GM23248 (cell line): Measurements from ENCODE around the gene XPO4. TPM values are rescaled to one million over a fixed set of nuclear protein-coding genes. Genes with fewer than 3 reads are reported as not detected.

ENCODE experiments used
- DNase-seq: peaks from one replicate; pipeline ENCODE4 v3.0.0-alpha.2; 2015
- H2AFZ ChIP-seq: fragments of 200-600 bp; sonication (generic); 2 replicates; pipeline ENCODE4 v1.6.1; 2016; ENCODE audit warnings: antibody characterized with exemption
- H3F3A ChIP-seq: fragments of 200-600 bp; sonication (generic); 2 replicates; pipeline ENCODE4 v1.6.1; 2016; ENCODE audit warnings: mild to moderate bottlenecking, antibody characterized with exemption, mixed run types; ENCODE audit not compliant: insufficient read depth
- H3K27ac ChIP-seq: fragments of 200-600 bp; sonication (generic); 2 replicates; pipeline ENCODE4 v1.5.1; 2016; ENCODE audit warnings: mild to moderate bottlenecking
- H3K27me3 ChIP-seq: fragments of 200-600 bp; sonication (generic); replicated peaks from 2 replicates; pipeline ENCODE4 v1.6.1; 2016; ENCODE audit warnings: mild to moderate bottlenecking; ENCODE audit not compliant: insufficient read depth
- H3K36me3 ChIP-seq: fragments of 200-600 bp; sonication (generic); 2 replicates; pipeline ENCODE4 v1.6.1; 2016; ENCODE audit warnings: low read depth, mild to moderate bottlenecking
- H3K4me1 ChIP-seq: fragments of 200-600 bp; sonication (generic); 2 replicates; pipeline ENCODE4 v1.6.1; 2016; ENCODE audit warnings: mild to moderate bottlenecking; ENCODE audit not compliant: insufficient read depth
- H3K4me2 ChIP-seq: fragments of 200-600 bp; sonication (generic); one replicate; pipeline ENCODE4 v1.6.1; 2016; ENCODE audit warnings: mild to moderate bottlenecking; ENCODE audit not compliant: unreplicated experiment
- H3K4me3 ChIP-seq: fragments of 200-600 bp; sonication (generic); 2 replicates; pipeline ENCODE4 v1.5.1; 2016; ENCODE audit warnings: mild to moderate bottlenecking
- H3K79me2 ChIP-seq: fragments of 200-600 bp; sonication (generic); 2 replicates; pipeline ENCODE4 v1.6.1; 2016; ENCODE audit warnings: mild to moderate bottlenecking; ENCODE audit not compliant: insufficient read depth
- H3K9ac ChIP-seq: fragments of 200-600 bp; sonication (generic); 2 replicates; pipeline ENCODE4 v1.6.1; 2016; ENCODE audit warnings: mild to moderate bottlenecking
- H3K9me2 ChIP-seq: fragments of 200-600 bp; sonication (generic); 2 replicates; pipeline ENCODE4 v1.6.1; 2016; ENCODE audit warnings: mixed run types, mild to moderate bottlenecking, moderate library complexity; ENCODE audit not compliant: insufficient read depth
- H3K9me3 ChIP-seq: fragments of 200-600 bp; sonication (generic); one replicate; pipeline ENCODE4 v1.6.1; 2017; ENCODE audit warnings: low read depth
- H4K20me1 ChIP-seq: fragments of 200-600 bp; sonication (generic); 2 replicates; pipeline ENCODE4 v1.6.0; 2016; ENCODE audit not compliant: insufficient read depth
- EZH2 ChIP-seq: fragments of 200-600 bp; sonication (generic); IDR thresholded peaks from 2 replicates; pipeline ENCODE4 v1.6.1; 2018; ENCODE audit warnings: antibody characterized with exemption, mild to moderate bottlenecking; ENCODE audit not compliant: insufficient read depth, poor library complexity, severe bottlenecking
- EZH2phosphoT487 ChIP-seq: fragments of 200-600 bp; sonication (generic); IDR thresholded peaks from 2 replicates; pipeline ENCODE4 v1.6.1; 2018; ENCODE audit warnings: antibody characterized with exemption, moderate library complexity, mild to moderate bottlenecking, low read depth; ENCODE audit not compliant: insufficient read depth
- WGBS, 2 experiments: methylation state at CpG; one replicate each; pipeline ENCODE4 v1.1.6; 2015 to 2017; ENCODE audit warnings: low lambda C conversion rate in 2 of 2, low coverage in 1 of 2; ENCODE audit errors: missing lambda C conversion rate in 2 of 2; 5-methylcytosine and 5-hydroxymethylcytosine counted together
- in situ Hi-C: fragments of 300-500 bp; cut with MboI; formaldehyde crosslinking; loops from 2 replicates; pipeline ENCODE4 v1.15.0; 2020
- polyA plus RNA-seq: library from polyadenylated mRNA; unstranded; fragments of >200 nt; fragmentation: Nextera tagmentation; extraction: Ambion mirVana; gene quantifications from 2 replicates; pipeline ENCODE4 v1.2.1, GENCODE V29; 2016
- total RNA-seq: library from RNA; depleted of rRNA; stranded (reverse); fragments of >200 nt; shearing (Covaris generic); gene quantifications from 2 replicates; pipeline ENCODE4 v1.2.3, GENCODE V29; 2014

Gene XPO4
- total and polyA plus RNA-seq, 2 experiments from 2014 or later = 4.9 to 15.0 TPM

DNA sequence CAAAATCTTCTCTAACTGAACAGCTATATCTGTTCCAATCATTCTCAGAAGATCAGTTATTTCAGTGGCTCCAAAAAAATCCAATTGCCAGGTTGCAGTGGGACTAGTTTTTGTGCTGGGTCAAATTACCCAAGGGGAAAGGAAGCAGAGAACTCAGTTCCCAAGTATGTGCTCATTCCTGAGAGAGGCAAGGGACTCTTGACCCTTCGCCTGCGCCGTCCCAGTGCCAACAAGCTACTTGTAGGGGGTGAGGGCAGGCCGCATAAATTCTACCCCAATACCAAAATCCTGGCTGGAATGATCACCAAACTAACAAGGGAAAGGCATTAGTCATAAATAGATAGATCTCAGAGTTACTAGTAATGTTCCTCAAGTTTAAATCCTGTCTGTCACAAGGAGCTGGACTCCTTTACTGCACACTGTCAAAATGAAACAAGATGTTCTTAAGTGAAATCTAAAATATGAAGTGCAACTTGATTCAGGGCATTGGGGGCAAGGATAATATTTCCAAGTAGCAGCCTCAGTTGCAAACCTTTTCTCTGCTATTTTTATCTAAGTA, 50.6 kb downstream of the XPO4 start:
- no peaks in the 10 kb centered on the region for H3K27me3 ChIP-seq
- no peaks in the 10 kb centered on the region for H3F3A ChIP-seq
- in situ Hi-C loops = no loop called here
- no peak overlapping the region for H2AFZ ChIP-seq
- no peak overlapping the region for H3K27ac ChIP-seq
- no peaks in the 10 kb centered on the region for H3K79me2 ChIP-seq
- no peaks in the 10 kb centered on the region for H3K36me3 ChIP-seq
- no peak for DNase-seq
- no peaks in the 10 kb centered on the region for H4K20me1 ChIP-seq
- H3K4me3 ChIP-seq = no peak overlapping the region
- no peaks in the 10 kb centered on the region for H3K9me3 ChIP-seq
- H3K4me2 ChIP-seq = no peak overlapping the region
- H3K4me1 ChIP-seq = no peaks in the 10 kb centered on the region
- 98% methylated on average over 4 of the region's 4 CpGs for WGBS, 2 experiments
- H3K9ac ChIP-seq = no peak overlapping the region
- TF ChIP-seq EZH2phosphoT487 = no peak
- TF ChIP-seq EZH2 = no peak
- H3K9me2 ChIP-seq = no peaks in the 10 kb centered on the region

DNA sequence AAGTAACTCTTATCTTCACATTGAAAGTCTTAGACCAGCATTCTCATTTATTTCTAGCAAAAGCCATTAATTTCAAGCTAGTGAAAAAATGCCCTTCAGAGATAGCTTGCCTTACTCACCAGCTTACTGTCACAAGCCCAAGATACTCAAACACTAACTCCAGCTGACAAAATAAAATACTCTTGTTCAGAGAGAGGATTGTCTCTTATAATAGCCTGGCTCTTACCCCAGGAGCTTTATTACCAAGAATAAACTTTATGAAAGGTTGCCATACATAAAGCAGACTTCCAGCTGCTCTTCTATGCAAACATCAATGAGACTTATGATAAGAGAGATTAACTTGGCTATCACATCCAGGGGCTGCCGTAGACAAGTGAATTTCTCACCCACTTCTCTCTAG, 53.6 kb downstream of the XPO4 start:
- H3K4me3 ChIP-seq = no peak overlapping the region
- H3K36me3 ChIP-seq = no peaks in the 10 kb centered on the region
- H3K9me3 ChIP-seq = no peaks in the 10 kb centered on the region
- no peaks in the 10 kb centered on the region for H3K9me2 ChIP-seq
- DNase-seq = no peak
- no peak overlapping the region for H2AFZ ChIP-seq
- H3K4me2 ChIP-seq = no peak overlapping the region
- in situ Hi-C loops = loop anchor here (25.0 kb wide), 1 partner anchor 662 kb away; the partner anchor contains the start of gene GJB2
- peaks cover 20% of the 10 kb centered on the region; the same call in 1 of the 2 replicates for H3K79me2 ChIP-seq
- no peaks in the 10 kb centered on the region for H3K4me1 ChIP-seq
- TF ChIP-seq EZH2phosphoT487 = no peak
- no peak for TF ChIP-seq EZH2
- no peaks in the 10 kb centered on the region for H3K27me3 ChIP-seq
- H3F3A ChIP-seq = no peaks in the 10 kb centered on the region
- 93 to 97% methylated on average over 1 of the region's 1 CpG for WGBS, 2 experiments
- H3K27ac ChIP-seq = no peak overlapping the region
- no peak overlapping the region for H3K9ac ChIP-seq
- H4K20me1 ChIP-seq = no peaks in the 10 kb centered on the region

DNA sequence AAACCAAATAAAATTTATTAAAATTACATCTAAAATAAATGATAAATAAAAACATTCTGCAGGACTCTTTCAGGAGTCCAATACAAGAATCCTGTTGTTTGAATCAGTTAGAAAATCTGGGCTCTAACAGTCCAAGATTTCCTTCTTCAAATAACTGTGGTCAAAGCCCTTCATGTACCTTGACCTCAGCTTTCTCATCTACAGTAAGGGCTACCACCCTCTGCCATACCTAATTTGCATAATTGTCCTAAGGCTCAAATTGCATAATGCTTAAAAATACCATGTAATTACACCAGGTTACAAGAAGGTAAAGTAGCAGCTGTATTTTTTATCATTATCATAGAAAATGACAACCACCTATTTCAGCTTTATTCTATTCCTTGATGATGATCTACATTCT, 54.3 kb downstream of the XPO4 start:
- H3K27me3 ChIP-seq = no peaks in the 10 kb centered on the region
- no peak overlapping the region for H3K27ac ChIP-seq
- DNase-seq = no peak
- H3K4me1 ChIP-seq = no peaks in the 10 kb centered on the region
- H3K9me2 ChIP-seq = no peaks in the 10 kb centered on the region
- peaks cover 24% of the 10 kb centered on the region; the same call in 1 of the 2 replicates for H3K79me2 ChIP-seq
- H3K9me3 ChIP-seq = no peaks in the 10 kb centered on the region
- no peak overlapping the region for H3K4me3 ChIP-seq
- no peak overlapping the region for H3K9ac ChIP-seq
- no peak for TF ChIP-seq EZH2
- TF ChIP-seq EZH2phosphoT487 = no peak
- H3F3A ChIP-seq = no peaks in the 10 kb centered on the region
- in situ Hi-C loops = loop anchor here (25.0 kb wide), 1 partner anchor 661 kb away; the partner anchor contains the start of gene GJB2
- H3K4me2 ChIP-seq = no peak overlapping the region
- H2AFZ ChIP-seq = no peak overlapping the region
- H4K20me1 ChIP-seq = no peaks in the 10 kb centered on the region
- no peaks in the 10 kb centered on the region for H3K36me3 ChIP-seq

DNA sequence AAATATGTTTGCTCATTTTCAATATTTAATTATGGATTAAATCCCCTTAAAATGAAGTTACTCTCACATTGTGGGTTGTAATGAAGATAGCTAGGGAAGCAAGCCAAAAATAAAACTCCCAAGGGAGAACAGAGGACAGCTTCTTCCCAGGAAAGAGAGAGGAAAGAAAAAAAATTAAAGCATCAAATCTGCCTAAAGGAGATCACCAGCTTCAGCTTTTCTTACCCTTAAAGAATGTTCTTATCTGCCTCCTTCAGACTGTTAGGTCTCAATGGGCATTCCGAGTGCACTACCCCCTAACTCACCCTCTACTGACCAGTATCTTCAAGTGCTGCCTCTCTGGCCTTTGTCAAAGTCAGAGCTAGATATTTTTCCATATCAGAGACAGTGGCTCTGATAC, 55.2 kb downstream of the XPO4 start:
- no peak for DNase-seq
- Histone ChIP-seq H3K9ac (no peak overlapping the region), H3K79me2 (peaks cover 27% of the 10 kb centered on the region; the same call in 1 of the 2 replicates), H3K4me2 (no peak overlapping the region), H2AFZ (no peak overlapping the region), H3K4me1 (no peaks in the 10 kb centered on the region), H3F3A (no peaks in the 10 kb centered on the region), H4K20me1 (no peaks in the 10 kb centered on the region), H3K9me3 (no peaks in the 10 kb centered on the region), H3K27ac (no peak overlapping the region), H3K4me3 (no peak overlapping the region), H3K9me2 (no peaks in the 10 kb centered on the region), H3K36me3 (peaks cover 2% of the 10 kb centered on the region; the same call in 1 of the 2 replicates), H3K27me3 (no peaks in the 10 kb centered on the region)
- TF ChIP-seq EZH2 = no peak
- no peak for TF ChIP-seq EZH2phosphoT487
- in situ Hi-C loops = loop anchor here (25.0 kb wide), 1 partner anchor 660 kb away; the partner anchor contains the start of gene GJB2
- 81 to 89% methylated on average over 1 of the region's 1 CpG for WGBS, 2 experiments

DNA sequence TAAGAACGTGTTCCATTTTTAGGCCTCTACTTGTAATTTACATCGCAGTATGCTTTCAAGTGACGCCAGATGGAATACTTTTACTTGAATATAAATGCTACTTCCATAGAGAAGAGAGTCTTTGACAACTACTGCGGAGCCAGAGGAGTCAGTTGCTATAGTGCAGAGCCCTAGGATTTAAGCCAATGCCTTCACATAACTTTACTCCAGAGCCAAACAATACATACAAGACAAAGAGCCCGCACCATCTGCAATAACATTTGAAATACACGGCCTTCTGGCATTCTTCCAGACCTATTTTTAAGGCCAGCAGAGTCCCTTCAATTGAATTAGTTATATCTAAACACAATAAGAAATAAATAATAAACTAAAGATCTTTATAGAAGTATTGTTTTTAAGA, 59.4 kb downstream of the XPO4 start:
- Histone ChIP-seq H4K20me1 (no peaks in the 10 kb centered on the region), H3K9ac (no peak overlapping the region), H3K4me2 (no peak overlapping the region), H3K27ac (no peak overlapping the region), H2AFZ (no peak overlapping the region), H3K9me2 (no peaks in the 10 kb centered on the region), H3K4me1 (no peaks in the 10 kb centered on the region), H3K9me3 (no peaks in the 10 kb centered on the region), H3K27me3 (no peaks in the 10 kb centered on the region), H3K36me3 (peaks cover 19% of the 10 kb centered on the region), H3K79me2 (peaks cover 27% of the 10 kb centered on the region; the same call in 1 of the 2 replicates), H3F3A (no peaks in the 10 kb centered on the region), H3K4me3 (no peak overlapping the region)
- TF ChIP-seq EZH2 = no peak
- no peak for TF ChIP-seq EZH2phosphoT487
- DNase-seq = no peak
- in situ Hi-C loops = loop anchor here (25.0 kb wide), 1 partner anchor 656 kb away; the partner anchor contains the start of gene GJB2
- 60 to 61% methylated on average over 6 of the region's 6 CpGs for WGBS, 2 experiments
